ENCODE data around the gene SLIT3. TPM values are rescaled to one million over a fixed set of nuclear protein-coding genes. Genes with fewer than 3 reads are reported as not detected.

Gene SLIT3
- total and polyA plus RNA-seq, 9 of the 15 experiments (the other 6 are each of a cell fraction or from before 2014, with no cell fraction given): 0.01 to 0.04 TPM; not detected in 7

GRCh38 chr5:168818558-168818957 is 482.4 kb downstream of the SLIT3 start (continued):
- TF ChIP-seq MNT (conservative IDR thresholded peaks at IDR 0.05) (no peak), HDGF (IDR thresholded peaks at IDR 0.05) (no peak), HBP1 (CRISPR knock-in tag; IDR thresholded peaks at IDR 0.05) (no peak), E2F4 (CRISPR knock-in tag; IDR thresholded peaks at IDR 0.05; ENCODE audit: low read depth) (no peak), MTA1 (IDR thresholded peaks at IDR 0.05; ENCODE audit: borderline replicate concordance) (no peak), ZNF224 (CRISPR knock-in tag; IDR thresholded peaks at IDR 0.05) (no peak), HMG20A (CRISPR knock-in tag; conservative IDR thresholded peaks at IDR 0.05) (no peak), NR2C2 (CRISPR knock-in tag; IDR thresholded peaks at IDR 0.05) (no peak), NR2C2 (tag; IDR thresholded peaks at IDR 0.05) (no peak)
